Epithelial cell of proximal tubule (primary cell): ENCODE results near the gene BMP8B. TPM values are rescaled to one million over a fixed set of nuclear protein-coding genes. Genes with fewer than 3 reads are reported as not detected.
"Not testable (repeated sequence)": the region's sequence is repeated elsewhere in the genome, so short reads cannot be mapped to it uniquely, and the experiment has no call there.

Experiments
- DNase-seq: peaks from one replicate; pipeline ENCODE4 v3.0.0-alpha.2; 2011; ENCODE audit warnings: low read depth
- H3K4me3 ChIP-seq: 2 replicates; pipeline ENCODE4 v1.5.1; 2011; ENCODE audit warnings: low read depth, mild to moderate bottlenecking, low read length
- CTCF ChIP-seq: conservative IDR thresholded peaks from 2 replicates; pipeline ENCODE4 v1.5.1; 2012; ENCODE audit warnings: low read depth, mild to moderate bottlenecking, low read length
- total RNA-seq: library from RNA; depleted of rRNA; stranded (reverse); fragments of >200 nt; gene quantifications from 2 replicates; pipeline ENCODE4 v1.2.3, GENCODE V29; 2015

BMP8B gene
- total RNA-seq, 1 donor from 2014 or later, result 1.9 TPM

DNA sequence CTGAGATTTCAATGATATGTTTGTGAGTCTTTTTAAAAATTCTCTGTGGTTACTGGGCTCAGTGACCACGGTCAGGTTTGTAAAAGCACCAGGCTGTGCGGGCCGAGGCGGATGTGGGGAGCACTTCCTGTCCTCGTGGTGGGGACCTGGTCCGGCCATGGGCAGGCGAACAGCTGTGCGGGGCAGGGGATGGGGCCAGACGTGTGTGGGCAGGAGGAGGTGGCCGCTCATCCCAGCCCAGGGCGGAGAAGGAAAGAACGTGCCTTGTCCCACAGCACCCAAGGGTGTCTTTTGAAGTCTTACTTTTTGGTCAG is 12.3 kb downstream of the BMP8B start:
- H3K4me3 ChIP-seq, result no peak overlapping the region
- DNase-seq, result no peak
- no peak for TF ChIP-seq CTCF

DNA sequence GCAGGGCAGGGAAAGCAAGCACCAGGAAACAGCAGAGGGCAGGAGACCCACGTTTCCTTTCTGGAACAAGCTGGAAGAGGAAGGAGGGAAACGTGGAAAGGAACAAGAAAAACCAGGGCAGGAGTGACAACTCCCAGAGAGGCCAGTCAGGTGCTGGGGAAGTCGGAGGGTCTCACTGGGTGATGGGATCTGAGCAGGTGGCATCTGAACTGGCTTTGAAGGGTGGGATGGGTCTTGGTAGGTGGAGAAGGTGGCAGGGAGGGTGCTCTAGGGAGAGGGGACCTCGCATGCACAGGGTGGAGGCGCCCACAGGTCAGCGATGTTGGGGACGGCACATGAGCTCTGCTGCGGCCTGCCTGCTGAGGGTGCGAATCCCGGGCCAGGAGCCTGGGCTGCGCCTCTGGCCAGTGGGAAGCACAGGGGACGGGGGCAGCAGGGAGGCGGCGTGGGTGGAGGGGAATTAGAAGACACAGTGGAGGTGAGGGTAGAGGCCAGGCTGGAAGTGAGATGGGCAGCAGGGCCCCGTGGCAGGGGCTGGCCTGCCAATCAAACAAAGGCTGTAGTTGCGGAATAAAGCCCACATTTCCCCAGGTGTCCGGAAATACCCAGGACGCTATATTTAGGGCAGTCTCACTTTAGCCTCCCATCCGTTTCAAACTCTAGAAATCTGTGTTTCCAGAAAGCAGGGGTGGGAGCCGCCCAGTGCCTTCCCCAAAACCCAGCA is 12.8 kb downstream of the BMP8B start:
- not testable (repeated sequence) for DNase-seq, H3K4me3 ChIP-seq

- H3K4me3 ChIP-seq, result not testable (repeated sequence)
Observed at GRCh38 chr1:39775141-39775540, 13.5 kb downstream of the BMP8B start.

GRCh38 chr1:39773369-39773979 is 15.2 kb downstream of the BMP8B start:
- DNase-seq, H3K4me3 ChIP-seq: not testable (repeated sequence)

More at GRCh38 chr1:39775141-39775540, 13.5 kb downstream of the BMP8B start:
- DNase-seq, result not testable (repeated sequence)

GRCh38 chr1:39771022-39771532 is 17.6 kb downstream of the BMP8B start, which contains the start of gene OXCT2:
OXCT2 (minus strand) TSS chr1:39771348; CDS start chr1:39771255, 93 bp downstream.
- not testable (repeated sequence) for H3K4me3 ChIP-seq

GRCh38 chr1:39770100-39771021 is 18.3 kb downstream of the BMP8B start:
- not testable (repeated sequence) for DNase-seq, H3K4me3 ChIP-seq

More at GRCh38 chr1:39771022-39771532, 17.6 kb downstream of the BMP8B start, which contains the start of gene OXCT2:
- not testable (repeated sequence) for DNase-seq

DNA sequence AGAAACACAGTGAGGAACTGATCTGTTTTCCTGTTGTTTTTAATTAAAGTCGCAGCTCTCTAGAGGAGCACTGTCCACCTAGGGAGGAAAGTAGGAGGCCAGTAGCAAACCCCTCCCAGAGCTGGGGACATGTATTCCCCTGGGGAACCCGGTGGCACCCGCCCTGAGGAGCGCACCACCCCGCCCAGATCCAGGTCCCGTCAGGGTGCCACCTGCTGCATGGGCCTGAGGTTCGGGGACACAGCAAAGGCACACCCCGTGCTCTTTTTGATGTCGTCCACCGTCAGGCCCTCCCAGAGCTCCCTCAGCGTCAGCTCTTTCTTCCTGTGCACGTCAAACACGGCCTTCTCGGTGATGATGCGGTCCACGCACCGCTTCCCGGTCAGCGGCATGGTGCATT is 19.2 kb downstream of the BMP8B start:
- H3K4me3 ChIP-seq, DNase-seq: not testable (repeated sequence)

GRCh38 chr1:39766466-39766865 is 22.2 kb downstream of the BMP8B start:
- not testable (repeated sequence) for H3K4me3 ChIP-seq, DNase-seq

DNA sequence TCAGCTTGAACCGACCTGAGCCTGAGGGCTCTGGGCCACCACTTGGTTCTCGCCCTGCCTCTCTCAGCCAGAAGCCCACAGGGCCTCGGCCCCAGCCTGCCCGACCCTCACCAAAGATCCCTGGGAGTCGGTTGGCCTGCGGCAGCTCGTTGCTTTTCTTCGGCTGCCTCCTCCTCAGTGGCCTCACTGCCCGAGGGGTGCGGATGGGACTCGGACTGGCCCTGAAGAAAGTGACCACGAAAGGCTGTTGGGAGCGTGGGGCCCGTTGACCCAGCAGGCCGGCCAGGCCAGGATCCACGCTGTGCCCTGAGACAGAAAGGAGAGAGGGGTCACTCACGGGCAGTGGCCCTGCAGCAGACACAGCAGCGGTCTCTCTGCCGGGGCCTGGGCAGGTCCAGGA is 24.2 kb downstream of the BMP8B start:
- H3K4me3 ChIP-seq, DNase-seq: not testable (repeated sequence)

DNA sequence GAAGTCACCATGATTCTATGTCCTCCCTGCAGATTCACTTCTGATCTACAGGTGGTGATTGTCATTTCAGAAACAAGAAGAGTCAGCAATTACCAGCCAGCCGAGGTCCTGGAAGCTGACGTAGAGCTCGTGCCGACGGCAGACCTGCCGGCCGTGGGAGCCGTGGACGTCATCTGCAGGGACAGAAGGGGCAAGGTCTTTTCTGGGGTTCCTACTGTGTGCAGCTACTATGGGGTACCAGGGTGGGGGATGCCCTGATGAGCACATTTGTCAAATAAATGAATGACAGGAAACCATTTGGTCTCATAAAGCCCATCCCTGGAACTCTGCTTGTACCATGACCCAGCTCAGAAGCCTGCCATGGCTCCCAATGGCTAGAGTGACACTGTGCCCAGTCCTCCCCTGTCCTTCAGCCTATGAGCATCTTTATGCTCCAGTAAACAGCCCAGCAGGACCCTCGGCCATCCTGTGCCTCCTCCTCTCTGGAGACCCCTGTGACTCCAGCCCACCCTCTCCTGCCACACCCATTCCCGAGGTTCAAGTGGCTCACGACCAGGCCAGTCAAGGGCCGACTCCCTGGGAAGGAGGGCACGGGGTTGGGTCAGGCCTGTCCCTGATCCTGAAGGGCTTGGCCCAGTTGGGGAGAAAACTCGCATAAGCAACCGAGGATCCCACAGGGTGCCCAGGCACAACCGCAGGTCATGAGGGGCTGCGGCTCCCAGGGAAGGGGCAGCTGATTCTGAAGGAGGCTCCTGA is 24.9 kb downstream of the BMP8B start:
- not testable (repeated sequence) for DNase-seq, H3K4me3 ChIP-seq

DNA sequence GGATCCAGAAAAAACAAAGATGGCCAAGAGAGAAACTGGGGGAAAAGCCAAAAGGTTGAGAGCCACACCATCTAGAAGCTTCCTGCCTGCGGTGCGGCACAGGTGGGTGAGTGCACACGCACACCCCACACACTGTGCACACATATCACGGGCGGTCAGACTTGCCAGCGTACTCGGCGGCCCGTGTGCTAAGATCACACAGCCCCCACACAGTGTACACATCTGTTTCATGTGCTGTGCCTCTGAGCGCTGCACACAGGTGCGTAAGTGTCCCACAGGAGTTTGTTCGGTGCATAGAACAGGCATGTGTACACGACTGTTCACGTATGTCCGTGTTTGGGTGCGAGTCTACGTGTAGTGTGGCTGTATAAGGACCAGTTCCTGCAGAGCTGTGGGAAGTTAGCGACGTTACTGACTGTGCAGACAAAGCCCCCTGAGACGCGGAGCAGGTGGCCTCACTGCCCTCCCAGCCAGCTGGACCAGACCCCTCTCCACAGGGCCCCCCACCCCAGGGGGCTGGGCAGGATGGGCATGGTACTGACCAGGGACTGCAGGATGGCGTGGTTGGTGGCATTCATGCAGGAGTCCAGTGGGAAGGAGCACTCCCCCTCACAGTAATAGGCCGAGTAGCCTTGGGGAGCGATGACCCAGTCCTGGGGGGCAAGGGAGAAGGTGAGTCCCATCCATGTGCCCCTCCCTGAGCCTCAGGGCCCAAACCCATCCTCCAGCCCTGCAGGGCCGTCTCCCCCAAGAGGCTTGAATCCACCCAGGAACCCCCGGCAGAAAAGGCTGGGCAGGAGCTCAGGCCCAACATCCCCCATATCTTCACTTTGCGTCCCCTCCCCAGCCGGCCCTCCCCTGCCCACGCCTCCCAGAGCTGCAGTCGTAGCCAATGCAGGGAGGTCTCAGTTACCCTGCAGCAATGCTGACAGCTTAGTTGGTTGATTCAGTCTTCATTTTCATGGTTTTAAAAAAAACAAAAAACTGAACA is 25.8 kb downstream of the BMP8B start:
- no peak for TF ChIP-seq CTCF
- DNase-seq, result no peak
- no peak overlapping the region for H3K4me3 ChIP-seq
